ENCODE data around the gene LRCOL1. TPM values are rescaled to one million over a fixed set of nuclear protein-coding genes. Genes with fewer than 3 reads are reported as not detected.

The LRCOL1 gene
- total and polyA plus RNA-seq, 2 of the 8 experiments (the other 6 are each of a cell fraction or from before 2014, with no cell fraction given): not detected

DNA sequence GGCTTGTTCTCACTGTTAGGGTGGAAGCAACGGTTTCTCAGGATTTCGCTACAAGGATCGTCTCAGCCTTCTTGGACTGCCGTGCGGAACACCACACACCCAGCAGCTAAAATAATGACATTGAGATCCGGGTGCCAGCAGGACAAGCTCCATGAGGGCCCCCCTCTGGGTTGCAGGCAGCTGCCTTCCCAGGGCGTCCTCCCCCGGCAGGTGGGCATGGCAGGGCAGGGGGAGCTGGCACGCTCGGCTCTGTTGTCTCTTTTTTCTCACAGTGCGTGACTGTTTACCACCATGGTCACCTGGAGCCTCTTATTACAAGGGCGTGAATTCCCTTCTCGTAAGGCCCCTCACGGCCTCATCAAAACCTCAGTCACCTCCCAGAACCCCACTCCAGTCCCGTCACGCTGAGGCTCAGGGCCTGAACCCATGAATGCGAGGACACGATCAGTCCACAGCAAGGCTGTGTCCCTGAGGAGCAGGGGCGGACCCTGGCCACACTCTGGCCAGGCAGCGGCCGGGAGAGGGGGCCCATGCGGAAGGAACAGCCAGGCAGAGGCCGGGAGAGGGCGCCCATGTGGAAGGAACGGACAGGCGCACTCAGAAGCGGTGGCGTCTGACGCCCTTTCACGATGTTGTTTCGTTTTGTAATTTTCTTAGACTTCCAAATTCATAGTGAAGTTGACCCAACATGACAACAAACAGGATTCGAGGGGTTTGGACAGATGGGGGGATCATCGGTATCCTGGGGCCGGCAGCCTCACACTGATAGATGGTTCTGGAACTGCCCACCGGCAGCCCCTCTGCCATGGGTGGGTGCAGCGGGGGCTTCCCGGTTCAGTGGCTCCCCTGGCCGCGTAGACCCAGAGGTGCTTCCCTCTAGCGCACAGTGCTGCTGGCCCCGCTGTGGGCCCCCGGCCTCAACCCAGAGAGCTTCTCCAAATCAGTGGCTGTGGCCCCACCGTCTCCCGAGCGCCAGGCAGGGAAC is 10.0 kb downstream of the LRCOL1 start (continued):
- no peak for TF ChIP-seq BRCA1 (IDR thresholded peaks at IDR 0.05; ENCODE audit: low read depth, low read length)
- no peak for TF ChIP-seq TAF7 (optimal IDR thresholded peaks at IDR 0.05; ENCODE audit: borderline replicate concordance, low read depth, low read length)
- no peak for TF ChIP-seq USF2 (IDR thresholded peaks at IDR 0.05; ENCODE audit: low read length)
- TF ChIP-seq SIN3A (conservative IDR thresholded peaks at IDR 0.05 in 1 of 2, IDR thresholded peaks at IDR 0.05 in 1 of 2; ENCODE audit: low read depth in 1 of 2, low read length in 2 of 2): no peak; a peak in 1 of 4 replicates
- TF ChIP-seq, protein P1, sequence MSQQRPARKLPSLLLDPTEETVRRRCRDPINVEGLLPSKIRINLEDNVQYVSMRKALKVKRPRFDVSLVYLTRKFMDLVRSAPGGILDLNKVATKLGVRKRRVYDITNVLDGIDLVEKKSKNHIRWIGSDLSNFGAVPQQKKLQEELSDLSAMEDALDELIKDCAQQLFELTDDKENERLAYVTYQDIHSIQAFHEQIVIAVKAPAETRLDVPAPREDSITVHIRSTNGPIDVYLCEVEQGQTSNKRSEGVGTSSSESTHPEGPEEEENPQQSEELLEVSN (IDR thresholded peaks at IDR 0.05): no peak
- no peak for TF ChIP-seq CEBPB (IDR thresholded peaks at IDR 0.05; ENCODE audit: low read depth, low read length)
- no peak for TF ChIP-seq SRF (IDR thresholded peaks at IDR 0.05; ENCODE audit: low read depth, low read length)
- TF ChIP-seq SP2 (IDR thresholded peaks at IDR 0.05; ENCODE audit: low read length): no peak
- no peak for TF ChIP-seq CTBP2 (IDR thresholded peaks at IDR 0.05; ENCODE audit: borderline replicate concordance, insufficient read depth, insufficient read length, low read length)
- no peak for TF ChIP-seq HDAC2 (IDR thresholded peaks at IDR 0.05; ENCODE audit: borderline replicate concordance in 1 of 2, low read depth in 2 of 2, low read length in 2 of 2)
- TF ChIP-seq KDM4A (IDR thresholded peaks at IDR 0.05; ENCODE audit: low read depth, low read length, severe bottlenecking): no peak
- no peak for TF ChIP-seq YY1 (IDR thresholded peaks at IDR 0.05; ENCODE audit: low read depth, low read length)
- TF ChIP-seq GTF2F1 (IDR thresholded peaks at IDR 0.05; ENCODE audit: borderline replicate concordance, low read depth, low read length): no peak
- no peak for TF ChIP-seq JUND (IDR thresholded peaks at IDR 0.05; ENCODE audit: low read length)
- TF ChIP-seq FOSL1 (IDR thresholded peaks at IDR 0.05; ENCODE audit: insufficient read depth, low read depth, low read length): no peak
- no peak for TF ChIP-seq SP1 (IDR thresholded peaks at IDR 0.05; ENCODE audit: low read depth, low read length)
- TF ChIP-seq, protein P2, sequence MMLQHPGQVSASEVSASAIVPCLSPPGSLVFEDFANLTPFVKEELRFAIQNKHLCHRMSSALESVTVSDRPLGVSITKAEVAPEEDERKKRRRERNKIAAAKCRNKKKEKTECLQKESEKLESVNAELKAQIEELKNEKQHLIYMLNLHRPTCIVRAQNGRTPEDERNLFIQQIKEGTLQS (IDR thresholded peaks at IDR 0.05; ENCODE audit: insufficient read depth, low read depth, low read length): no peak
- TF ChIP-seq RAD21 (IDR thresholded peaks at IDR 0.05 in 1 of 2, conservative IDR thresholded peaks at IDR 0.05 in 1 of 2; ENCODE audit: low read depth in 2 of 2, low read length in 2 of 2): peak; percentile 74 to 83
- no peak for TF ChIP-seq SIRT6 (IDR thresholded peaks at IDR 0.05; ENCODE audit: low read length)
- no peak for TF ChIP-seq EGR1 (IDR thresholded peaks at IDR 0.05; ENCODE audit: borderline replicate concordance, low read depth, low read length)
- no peak for TF ChIP-seq CHD2 (IDR thresholded peaks at IDR 0.05; ENCODE audit: low read length)

All from H1 (cell line).